Measurements from ENCODE around the gene ARID3A.

Gene ARID3A

DNA sequence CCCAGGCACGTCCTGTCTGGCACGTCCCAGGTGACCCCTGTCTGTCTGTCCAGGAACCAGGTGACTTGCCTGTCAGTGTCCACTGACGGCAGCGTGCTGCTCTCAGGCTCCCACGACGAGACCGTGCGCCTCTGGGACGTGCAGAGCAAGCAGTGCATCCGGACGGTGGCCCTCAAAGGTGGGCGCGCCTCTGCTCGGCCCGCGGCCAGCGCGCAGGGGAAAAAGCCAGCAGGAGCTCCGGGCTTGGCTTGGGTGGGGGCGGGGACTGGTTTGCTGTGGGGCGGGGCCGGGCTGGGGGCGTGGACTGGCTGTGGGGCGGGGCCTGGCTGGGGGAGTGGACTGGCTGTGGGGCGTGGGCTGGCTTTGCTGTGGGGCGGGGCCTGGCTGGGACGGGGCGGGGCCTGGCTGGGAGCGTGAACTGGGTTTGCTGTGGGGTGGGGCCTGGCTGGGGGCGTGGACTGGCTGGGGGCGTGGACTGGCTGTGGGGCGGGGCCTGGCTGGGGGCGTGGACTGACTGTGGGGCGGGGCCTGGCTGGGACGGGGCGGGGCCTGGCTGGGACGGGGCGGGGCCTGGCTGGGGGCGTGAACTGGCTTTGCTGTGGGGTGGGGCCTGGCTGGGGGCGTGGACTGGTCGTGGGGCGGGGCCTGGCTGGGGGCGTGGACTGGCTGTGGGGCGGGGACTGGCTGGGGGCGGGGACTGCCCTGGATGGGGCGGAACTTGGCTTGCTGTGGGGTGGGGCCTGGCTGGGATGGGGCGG is 65.5 kb downstream of the ARID3A start:
- no peak for DNase-seq (ENCODE audit: low read depth)

- no peak for DNase-seq (ENCODE audit: low read depth)
These were observed 66.3 kb downstream of the ARID3A start for GRCh38 chr19:991932-992669.

- DNase-seq (ENCODE audit: low read depth), result no peak
These were observed 66.8 kb downstream of the ARID3A start for GRCh38 chr19:992670-993055.

- no peak for DNase-seq (ENCODE audit: low read depth)
These were observed 67.6 kb downstream of the ARID3A start for GRCh38 chr19:993361-993830.

DNA sequence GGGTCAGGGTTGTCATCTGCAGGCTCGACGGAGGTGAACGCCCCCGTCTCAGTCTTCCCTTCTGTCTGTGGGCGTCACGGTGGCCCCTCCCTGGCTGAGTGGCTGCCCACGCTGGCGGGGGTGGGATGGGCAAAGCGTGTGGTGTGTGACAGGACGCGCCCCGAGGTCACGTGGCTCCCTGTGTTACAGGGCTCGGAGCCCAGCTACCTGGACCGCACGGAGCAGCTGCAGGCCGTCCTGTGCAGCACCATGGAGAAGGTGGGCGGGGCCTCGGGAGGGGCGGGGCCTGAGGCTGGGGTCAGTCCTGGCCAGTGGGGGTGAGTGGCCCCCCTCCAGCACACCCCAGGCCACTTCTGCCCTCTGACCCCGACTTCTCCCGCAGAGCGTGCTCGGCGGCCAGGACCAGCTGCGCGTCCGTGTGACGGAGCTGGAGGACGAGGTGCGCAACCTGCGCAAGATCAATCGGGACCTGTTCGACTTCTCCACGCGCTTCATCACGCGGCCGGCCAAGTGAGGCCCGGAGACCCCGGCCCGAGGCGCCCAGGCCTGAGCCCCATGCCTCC is 68.1 kb downstream of the ARID3A start:
- no peak for DNase-seq (ENCODE audit: low read depth)

GRCh38 chr19:994516-994915 is 68.7 kb downstream of the ARID3A start:
- DNase-seq (ENCODE audit: low read depth), result no peak

DNA sequence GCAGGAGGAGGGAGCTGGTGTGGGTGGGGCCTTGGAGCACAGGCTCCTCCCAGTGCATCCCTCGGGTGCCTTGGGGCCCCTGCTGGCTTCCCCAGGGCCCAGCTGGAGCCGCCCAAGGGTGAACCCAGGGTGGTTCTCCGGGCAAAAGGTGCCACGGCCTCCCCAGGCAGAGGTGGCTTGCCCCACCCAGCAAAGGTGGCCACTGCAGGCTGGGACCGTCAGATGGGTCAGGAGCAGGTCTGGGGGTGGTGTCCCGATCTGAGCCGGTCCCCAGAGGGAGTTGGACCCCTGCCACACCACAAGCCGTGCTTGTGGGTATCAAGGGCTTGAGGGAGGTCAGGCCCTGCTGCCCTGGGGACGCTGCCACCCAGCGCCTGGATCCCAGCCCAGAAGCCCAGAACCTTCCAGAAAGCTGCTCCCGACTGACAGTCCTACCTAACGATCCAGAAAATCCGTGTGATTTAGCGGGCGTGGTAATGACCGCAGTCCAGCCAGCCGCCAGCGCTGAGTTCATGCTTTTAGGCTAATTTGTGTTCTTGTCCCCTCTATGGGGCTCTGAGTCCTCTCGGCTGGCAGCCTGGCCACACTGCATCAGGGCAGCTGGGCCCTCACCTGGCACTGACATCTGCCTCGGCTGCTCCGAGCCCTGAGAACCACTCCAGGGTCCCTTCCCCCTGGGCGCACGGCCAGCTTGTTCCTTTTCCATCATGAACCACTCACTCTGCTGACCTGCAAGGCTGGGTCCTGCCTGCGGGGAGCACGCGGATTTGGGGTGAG is 69.4 kb downstream of the ARID3A start:
- no peak for DNase-seq (ENCODE audit: low read depth)

GRCh38 chr19:996051-996838 is 70.4 kb downstream of the ARID3A start:
- no peak for DNase-seq (ENCODE audit: low read depth)

DNA sequence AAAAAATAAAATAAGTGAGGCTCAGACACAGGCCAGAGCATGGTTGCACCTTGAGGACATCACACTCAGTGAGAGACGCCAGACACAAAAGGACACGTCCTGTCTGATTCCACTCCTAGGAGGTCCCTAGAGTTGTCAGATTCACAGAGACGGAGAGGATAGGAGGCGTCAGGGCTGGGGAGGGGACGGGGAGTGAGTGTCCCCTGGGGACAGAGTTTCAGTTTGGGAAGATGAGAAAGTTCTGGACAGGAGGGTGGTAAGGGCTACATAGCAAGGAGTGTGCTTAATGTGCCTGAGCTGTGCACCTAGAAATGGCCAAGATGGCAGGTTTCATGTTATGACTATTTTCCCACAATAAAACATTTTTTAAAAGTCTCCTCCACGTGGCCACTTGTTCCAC is 72.2 kb downstream of the ARID3A start:
- DNase-seq (ENCODE audit: low read depth), result no peak

- no peak for DNase-seq (ENCODE audit: low read depth)
These were observed 73.5 kb downstream of the ARID3A start for GRCh38 chr19:999379-999719.

DNA sequence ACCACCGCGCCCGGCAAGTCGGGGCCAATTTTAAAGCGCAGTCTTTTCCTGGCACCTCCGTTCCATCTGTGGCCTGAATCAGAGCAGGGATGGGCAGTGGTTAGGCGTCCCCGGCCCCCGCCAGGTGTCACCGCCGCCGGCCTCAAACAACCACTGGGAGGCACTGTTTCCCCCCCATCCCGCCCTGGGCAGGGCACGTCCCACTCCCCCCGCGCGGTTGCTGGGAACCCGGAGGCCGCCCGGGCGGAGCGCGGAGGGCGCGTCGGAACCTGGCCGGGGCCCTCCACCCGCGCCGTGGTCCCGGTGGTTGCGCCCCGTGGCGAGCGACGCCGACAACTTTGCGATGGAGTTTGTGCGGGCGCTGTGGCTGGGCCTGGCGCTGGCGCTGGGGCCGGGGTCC is 74.3 kb downstream of the ARID3A start, which contains the start of gene GRIN3B:
Gene GRIN3B (plus strand): TSS at position 325 of the 400 bp plus-strand sequence. CDS start 19 bp downstream, at position 344.
- no peak for DNase-seq (ENCODE audit: low read depth)

- DNase-seq (ENCODE audit: low read depth), result no peak
These were observed 75.0 kb downstream of the ARID3A start for GRCh38 chr19:1000591-1001537.

DNA sequence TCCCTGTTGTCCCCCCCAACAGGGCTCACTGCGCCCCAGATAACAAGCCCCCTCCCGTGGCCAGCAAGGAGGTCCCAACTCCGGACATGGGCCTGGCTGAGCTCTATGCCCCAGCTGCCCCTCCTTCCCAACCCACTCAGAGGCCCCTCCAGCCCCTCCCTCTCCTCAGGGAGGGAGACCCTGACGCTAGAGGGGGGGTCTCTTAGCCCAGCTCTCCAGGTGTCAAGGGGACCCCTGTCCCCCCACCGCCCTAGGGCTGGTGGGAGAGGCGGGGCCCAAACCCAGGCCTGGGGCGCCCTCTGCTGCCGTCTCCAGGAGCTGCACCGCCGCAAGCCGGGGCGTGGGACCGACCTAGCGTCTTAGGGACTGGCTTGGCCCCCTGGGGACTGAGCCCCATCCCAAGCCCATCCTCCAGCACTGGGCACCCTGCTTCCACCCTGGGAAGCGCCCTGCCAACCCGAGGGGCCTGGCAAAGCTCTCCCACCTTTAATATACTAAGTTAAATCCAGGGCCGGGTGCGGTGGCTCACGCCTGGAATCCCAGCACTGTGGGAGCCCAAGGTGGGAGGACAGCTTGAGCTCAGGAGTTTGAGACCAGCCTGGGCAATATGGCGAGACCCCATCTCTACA is 75.8 kb downstream of the ARID3A start:
- DNase-seq (ENCODE audit: low read depth), result no peak

- no peak for DNase-seq (ENCODE audit: low read depth)
These were observed 76.8 kb downstream of the ARID3A start for GRCh38 chr19:1002600-1002999.

GRCh38 chr19:1003283-1003682 is 77.4 kb downstream of the ARID3A start:
- no peak for DNase-seq (ENCODE audit: low read depth)

DNA sequence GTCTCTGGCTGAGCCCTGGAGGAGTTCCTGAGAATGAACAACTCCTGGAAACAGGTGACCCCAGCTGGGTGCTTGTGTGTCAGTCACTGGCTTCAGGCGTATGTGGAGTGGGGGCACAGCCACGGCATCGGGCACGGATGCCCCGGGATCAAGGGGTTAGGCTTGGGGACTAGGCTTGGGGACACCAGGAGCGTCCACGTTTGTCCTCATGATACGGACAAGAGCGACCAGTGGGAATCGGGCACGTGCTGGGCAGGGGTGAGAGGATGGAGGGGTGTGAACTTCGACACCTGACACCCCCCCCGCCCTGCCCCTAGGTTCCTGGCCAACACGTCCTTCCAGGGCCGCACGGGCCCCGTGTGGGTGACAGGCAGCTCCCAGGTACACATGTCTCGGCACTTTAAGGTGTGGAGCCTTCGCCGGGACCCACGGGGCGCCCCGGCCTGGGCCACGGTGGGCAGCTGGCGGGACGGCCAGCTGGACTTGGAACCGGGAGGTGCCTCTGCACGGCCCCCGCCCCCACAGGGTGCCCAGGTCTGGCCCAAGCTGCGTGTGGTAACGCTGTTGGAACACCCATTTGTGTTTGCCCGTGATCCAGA is 78.5 kb downstream of the ARID3A start:
- no peak for DNase-seq (ENCODE audit: low read depth)

GRCh38 chr19:1004803-1005664 is 79.2 kb downstream of the ARID3A start:
- no peak for DNase-seq (ENCODE audit: low read depth)

- DNase-seq (ENCODE audit: low read depth), result no peak
These were observed 81.0 kb downstream of the ARID3A start for GRCh38 chr19:1006711-1007398.

All from non-pigmented ciliary epithelial cell (primary cell).